Measurements from ENCODE around the gene CDH4.

The CDH4 gene

DNA sequence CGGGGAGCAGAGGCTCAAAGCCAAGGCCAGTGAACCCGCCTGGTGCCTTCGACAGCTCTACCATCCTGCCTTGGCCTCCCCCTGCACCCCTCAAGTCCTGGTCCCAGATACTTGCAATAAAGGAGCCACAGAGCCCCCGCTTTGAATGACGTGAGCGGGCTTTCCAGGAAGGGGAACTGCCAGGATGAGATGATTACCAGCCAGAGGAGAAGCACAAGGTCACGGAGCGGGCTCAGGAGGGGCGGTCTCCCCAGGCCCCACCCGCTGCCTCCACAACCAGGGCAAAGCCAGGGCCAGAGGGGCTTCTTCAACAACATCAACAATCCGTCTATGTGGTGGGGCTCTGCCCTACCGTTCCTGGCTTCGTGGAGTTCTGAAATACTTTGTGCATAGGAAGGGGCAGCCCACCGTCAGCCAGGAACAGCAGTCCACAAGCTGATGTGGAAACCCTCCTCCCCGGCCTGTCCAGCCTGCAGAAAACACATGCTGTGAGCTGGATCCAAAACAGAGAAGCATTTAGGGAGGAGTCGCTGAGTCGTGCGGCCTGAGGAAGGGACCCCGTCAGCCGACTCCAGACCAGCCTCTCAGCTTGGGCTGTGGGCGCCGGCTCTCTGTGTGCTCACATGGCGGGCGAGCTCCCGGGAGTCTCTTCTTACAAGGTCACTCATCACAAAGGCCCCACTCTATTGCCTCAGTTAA is 392.5 kb downstream of the CDH4 start:
- DNase-seq = no peak

DNA sequence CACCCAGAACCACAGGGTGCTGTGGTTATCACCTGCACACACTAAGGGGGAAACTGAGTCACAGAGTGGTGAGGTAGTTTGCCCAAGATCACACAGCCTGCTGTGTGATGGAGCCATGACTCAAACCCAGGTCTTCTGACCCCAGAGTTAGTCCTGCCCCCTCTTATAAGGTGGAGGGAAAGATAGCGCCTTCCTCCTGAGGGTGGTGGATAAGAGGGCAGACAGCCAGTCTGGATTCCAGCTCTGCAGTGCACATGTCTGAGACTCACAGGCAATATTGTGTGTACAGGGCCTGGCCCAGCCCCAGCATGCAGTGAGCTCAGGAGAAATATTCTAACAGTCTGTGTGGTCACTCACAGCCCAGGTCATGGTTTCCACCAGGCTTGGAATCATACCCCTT is 393.7 kb downstream of the CDH4 start:
- DNase-seq = no peak

DNA sequence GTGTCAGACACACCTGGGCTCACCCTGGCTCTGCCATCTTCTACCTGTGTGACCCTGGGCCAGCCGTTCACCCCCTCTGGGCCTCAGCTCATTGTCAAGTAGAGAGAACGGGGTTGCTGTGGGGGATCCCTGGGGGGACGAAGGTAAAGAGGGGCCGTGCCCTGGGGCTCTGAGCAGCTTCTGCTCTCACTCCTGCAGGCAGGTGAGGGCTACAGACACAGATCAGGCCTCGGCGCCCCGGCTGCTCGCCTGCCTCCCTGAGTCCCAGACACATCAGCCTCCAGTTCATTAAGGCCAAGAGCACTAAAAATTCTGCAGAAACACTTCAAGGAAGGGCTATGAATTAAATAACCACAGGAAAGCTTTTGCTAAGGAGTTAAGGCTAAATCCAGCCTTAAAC is 394.4 kb downstream of the CDH4 start:
- no peak for DNase-seq

DNA sequence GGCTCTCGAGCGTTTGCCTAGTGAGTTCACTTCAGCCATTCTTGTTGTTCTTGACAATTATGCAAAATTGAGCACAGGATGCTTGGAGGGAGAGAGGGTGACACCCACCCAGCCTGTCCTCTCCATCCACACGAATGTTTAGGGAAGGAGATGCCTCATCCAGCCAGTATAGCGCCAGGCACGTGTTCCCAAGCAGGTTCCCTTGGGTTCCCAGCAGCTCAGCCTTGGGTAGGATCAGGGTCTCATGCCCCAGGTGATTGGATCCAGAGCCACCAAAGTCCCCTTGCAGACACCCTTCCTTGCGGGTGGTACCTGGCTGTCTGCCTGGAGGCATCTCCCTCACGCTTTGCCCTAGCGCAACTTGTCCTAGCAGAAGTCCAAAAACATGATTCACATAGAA is 394.9 kb downstream of the CDH4 start:
- no peak for DNase-seq

DNA sequence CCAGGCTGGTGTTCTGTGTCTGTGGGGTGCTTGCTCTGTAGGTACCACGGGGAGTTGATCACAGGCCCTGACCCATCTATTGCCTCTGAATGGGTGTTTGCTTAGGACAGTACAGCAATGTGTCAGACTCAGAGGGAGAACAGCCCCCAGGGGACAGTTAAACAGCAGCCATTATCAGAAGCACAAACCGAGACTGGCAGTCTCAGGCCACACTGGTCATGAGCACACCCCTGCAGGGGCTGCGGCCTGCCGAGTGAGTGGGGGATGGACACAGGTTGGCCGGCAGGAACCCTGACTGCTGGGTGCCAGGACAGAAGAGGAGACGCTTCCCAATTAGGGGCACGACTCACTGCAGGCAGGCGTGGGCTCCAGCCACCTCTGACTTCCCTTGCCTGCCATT is 395.6 kb downstream of the CDH4 start:
- DNase-seq = no peak

DNA sequence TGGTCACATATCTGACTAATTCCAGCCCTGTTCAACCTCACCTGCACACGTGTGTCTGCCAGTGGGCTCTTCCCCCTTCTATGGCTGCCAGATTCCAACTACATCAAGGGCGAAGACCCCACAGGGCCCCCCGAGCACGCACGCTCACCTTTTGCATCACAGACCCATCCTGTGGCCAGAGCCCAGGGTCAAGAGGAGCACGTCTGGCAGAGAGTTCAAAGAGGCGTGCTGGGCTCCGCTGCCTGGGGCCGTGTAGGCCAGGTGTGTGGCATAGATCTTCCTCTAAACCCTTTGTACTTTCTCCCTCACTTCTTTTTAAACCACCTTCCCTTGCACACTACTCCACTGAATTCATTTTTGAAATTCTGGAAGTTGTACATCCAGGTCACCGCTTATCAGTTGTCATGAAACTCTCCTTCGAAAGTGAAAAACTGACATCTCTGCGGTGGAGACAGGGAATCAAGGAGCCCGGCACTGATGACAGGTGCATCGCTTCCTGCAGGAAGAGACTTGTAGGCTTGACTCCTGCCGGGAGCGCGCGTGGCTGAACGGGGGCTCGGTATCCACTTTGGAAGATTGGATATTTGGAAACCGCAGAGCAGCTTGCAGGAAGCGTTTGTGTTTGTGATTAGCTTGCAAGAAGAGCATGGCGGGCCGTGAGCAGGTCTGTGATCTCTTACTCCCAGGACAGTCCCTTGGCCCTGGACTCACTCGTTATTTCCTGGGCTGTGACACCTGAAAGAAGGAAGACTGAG is 397.2 kb downstream of the CDH4 start:
- no peak for DNase-seq

DNA sequence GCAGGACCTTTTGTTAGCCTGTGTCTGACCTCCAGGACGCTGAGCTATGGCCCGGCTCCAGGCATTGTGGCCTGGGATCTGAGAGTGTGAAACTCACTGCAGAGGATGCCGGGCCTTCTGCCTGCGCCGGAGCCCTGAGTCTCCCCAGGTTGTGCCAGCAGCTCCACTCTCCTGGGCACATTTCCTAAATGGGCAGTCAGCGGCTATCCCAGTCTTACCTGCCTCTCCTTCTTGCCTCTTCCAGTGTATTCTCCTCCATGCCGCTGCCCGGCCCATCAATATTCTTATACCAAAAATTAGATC is 397.8 kb downstream of the CDH4 start:
- no peak for DNase-seq

DNA sequence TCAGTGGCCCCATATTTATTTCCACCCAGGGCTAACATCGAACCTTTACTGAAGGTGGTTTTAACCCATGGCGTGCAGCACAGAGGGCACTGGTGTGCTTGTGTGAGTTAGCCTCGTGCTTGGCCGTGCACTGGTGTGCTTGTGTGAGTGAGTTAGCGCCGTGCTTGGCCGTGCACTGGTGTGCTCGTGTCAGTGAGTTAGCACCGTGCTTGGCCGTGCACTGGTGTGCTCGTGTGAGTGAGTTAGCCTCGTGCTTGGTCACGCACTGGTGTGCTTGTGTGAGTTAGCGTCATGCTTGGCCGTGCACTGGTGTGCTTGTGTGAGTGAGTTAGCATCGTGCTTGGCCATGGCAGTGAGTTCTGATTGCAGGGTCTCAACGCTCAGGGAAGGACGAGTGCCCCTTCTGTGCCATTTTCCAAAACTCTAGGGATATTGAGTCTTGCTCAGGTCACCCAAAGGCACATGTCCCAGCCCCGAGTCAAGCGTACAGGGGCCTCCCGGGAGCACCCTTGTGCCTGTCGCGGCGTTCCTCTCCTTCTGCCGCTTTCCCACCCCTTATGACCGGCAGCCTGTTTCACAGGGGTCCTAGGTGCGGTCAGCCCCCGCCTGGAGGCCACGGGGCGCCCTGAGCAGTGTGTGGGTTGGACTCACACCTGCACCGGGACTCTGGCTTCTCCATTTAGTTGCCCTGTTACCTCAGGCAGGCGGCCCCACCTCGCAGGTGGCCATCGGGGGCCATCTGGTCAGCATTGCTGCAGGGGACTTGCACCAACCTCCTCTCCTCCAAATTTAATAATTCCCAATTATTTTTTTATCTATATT is 399.1 kb downstream of the CDH4 start:
- DNase-seq = no peak

DNA sequence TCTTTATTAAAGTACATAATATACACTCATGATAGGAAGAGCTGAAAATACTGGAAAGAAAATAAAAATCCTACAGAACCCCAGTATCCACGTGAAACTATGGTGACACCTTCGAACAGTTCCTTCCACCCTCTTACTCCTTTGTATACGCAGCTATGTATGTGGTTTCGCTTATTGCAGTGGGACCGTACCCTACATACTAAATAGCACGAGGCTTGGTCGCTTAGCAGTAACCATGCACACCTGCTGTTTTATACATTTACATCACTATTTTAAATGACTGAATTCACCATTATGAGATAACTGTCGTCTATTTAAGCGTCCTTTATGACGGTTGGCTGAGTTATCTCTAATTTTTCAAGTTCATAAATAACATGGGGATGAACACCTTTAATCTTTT is 400.1 kb downstream of the CDH4 start:
- DNase-seq = no peak

DNA sequence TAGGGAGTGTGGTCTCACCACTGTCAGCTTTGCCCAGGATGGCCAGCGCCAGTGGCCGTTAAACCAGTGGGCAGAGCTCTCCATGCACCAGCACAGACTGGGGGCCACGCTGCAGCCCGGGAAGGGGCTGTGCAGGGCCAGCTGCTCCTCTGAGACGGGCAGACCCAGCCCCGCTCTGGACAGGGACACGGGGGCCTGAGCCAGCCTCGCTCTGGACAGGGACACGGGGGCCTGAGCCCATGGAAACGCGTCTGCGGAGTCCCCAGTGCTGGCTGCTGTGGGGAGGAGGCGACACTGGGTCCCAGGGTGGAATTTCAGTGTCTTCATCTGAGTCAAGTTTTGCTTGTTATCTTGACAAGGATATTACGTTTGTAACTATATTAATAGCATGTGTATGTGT is 402.7 kb downstream of the CDH4 start:
- no peak for DNase-seq

DNA sequence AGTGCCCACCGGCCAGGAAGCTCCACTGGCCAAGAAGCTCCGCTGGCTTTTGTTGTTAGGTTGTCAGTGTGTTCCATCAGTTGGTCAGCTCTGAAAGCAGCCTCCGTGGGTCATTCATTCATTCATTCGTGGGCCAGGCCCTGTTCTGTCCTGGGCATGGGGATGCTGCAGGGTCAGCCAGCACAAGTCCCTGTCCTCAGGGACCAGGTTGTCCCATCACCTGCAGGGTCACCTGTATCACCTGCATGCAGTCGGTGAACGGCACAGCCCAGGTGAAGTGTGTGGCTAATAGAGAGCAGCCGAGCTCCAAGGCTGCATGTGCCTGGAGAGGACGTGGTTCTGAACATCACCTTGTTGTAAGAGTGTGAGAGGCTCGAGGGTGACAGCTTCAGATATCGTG is 403.5 kb downstream of the CDH4 start:
- DNase-seq = no peak

DNA sequence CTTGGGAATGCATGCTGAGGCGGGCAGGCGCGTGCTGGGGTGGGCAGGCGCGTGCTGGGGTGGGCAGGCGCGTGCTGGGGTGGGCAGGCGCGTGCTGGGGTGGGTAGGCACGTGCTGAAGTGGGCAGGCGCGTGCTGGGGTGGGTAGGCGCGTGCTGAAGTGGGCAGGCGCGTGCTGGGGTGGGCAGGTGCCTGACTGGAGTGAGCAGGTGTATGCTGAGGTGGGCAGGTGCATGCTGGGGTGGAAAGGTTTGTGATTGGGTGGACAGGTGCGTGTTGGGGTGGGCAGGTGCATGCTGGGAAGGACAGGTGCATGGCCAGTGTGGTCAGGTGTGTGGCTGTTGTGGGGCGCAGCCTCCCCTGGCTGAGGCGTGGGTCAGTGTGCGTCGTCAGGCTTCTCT is 404.1 kb downstream of the CDH4 start:
- DNase-seq = no peak

DNA sequence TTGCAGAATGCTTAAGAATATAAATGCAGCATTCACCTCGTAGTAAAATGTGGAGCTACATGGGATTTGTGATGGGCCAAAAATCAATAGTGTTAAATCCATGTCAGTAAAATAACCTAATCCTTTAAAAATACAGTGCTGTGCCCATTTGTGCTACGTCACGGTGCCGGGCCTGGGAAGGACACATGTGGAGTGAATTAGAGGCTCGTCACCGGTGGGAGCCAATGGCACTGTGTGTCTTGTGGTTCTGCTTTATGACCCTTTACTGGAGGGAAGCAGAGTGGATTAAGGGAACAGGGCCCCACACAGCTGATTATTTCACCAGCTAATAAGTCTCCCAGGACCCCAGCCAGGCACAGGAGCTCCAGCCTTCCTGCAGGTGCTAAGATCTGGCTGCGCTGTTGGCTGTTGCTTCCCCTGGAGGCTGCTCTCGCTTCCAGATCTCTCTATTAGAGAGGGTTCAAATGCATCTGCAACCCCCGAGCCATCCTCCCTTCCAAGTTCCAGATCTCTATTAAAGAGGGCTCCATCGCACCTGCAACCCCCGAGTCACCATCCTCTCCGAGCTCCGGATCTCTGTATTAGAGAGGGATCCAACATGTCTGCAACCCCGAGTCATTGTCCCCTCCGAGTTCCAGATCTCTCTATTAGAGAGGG is 405.8 kb downstream of the CDH4 start:
- DNase-seq = no peak

DNA sequence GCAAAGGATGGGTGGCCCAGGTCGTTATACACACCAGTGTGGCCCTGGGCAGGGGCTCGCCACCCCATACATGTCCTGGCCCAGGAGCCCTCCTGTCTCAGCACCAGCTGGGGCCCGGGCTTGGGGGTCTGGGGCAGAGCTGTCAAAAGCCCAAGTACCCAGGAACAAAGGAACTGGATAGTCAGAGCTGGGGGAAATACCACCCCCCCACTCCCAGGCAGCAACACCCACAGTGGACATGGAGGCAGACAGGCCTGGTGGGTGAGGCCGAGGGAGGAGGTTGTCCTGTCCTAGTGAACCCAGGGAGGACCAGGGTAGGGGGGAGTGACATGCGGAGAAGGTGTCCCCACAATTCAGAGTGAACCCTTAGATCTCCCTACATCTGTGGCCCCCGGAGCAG is 406.5 kb downstream of the CDH4 start:
- DNase-seq = no peak

DNA sequence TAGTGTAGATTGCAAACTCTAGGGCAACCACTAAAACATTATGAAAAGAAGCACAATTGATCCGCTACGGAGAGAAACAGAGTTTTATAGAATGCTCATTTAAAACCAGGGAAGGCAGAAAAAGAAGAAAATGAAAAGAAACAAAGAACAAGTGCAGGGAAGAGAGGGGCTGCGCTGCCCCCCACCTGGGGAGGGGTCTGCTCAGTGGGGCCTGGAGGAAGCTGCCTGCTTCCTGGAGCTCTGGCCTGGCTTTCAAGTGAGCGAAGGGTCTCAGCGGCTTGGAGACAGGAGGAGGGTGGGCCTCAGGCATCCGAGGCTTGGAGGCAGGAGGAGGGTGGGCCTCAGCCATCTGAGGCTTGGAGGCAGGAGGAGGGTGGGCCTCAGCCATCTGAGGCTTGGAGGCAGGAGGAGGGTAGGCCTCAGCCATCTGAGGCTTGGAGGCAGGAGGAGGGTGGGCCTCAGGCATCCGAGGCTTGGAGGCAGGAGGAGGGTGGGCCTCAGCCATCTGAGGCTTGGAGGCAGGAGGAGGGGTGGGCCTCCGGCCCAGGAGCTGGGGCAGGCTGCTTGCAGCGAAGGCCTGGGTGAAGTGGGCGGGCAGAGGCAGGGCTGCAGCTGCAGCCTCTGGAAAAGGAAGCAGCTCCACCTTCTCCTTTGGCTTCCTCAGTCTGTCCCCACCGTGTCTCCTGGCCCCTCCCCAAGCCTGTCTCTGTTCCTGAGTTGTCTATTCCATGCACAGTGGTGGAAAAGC is 407.4 kb downstream of the CDH4 start:
- no peak for DNase-seq

DNA sequence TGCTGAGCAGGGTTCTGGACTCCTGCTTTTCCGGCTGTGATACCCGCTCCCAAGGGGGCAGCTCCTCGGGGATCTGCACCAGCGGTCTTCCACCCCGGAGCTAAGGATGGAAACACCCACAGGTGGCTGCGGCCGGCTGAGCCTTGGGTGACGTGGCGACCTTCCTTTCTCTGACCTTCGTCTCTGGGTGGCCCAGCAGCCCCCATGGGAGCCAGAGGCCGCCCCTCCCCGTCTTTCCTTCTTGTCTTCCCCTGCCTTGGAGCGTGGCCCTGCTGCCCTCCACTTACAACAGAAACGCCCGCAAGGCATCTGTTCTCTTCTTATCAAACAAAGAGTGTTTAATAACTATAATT is 407.9 kb downstream of the CDH4 start:
- no peak for DNase-seq

DNA sequence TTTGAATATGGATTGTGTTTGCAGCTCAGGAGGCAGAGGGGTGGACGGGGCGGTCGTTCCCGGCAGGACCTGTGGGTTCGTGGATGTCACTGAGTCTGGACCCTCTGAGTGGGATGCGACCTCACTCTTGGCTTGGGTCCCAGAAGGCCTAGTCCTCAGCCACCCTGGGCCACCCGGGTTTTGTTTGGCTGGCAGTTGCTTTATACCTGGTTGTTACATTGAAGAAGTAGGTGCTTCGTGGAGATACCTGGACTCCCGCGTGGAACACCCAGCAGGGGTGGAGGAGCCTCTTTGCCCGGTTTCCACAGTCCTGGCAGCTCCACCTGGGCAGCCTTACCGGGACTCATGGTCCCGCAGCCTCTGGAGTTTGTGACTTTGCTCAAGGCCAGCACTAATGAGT is 408.5 kb downstream of the CDH4 start:
- DNase-seq = no peak

DNA sequence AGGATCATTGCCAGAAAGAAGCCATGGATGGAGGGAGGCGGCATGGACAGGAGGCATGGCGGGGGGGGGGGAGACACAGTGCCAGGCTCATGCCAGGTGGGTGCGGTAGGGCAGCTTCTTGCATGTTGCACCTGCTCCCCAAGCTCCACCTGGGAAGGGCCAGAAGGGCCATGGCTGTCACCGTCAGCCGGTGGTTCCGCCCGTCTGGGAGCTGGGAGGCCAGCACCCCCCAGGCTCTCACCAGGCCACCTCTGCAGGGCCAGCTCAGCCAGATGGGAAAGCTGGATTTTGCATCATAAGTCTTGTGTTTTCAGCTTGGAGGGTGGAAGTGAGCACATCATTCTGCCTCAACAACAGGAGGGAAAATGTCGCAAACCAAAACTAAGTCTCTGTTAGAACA is 409.0 kb downstream of the CDH4 start:
- no peak for DNase-seq

DNA sequence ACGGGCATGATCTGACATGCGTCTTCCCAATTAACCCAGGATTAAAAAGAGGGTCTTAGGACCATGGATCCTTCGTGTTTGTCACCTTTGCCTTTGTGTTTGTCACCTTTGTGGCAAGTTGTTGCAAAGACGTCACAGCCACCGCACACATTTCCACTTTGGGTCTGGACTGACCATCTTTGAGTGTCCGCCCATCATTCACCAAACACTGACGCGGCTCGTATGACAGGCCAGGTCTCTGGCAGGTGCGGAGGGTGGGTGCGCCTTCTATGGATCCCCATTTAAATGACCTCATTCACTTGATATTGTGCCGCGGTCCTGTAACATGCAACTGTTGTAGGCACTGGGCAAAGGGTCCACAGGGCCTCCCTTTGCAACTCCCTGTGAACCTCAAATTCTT is 409.5 kb downstream of the CDH4 start:
- no peak for DNase-seq

DNA sequence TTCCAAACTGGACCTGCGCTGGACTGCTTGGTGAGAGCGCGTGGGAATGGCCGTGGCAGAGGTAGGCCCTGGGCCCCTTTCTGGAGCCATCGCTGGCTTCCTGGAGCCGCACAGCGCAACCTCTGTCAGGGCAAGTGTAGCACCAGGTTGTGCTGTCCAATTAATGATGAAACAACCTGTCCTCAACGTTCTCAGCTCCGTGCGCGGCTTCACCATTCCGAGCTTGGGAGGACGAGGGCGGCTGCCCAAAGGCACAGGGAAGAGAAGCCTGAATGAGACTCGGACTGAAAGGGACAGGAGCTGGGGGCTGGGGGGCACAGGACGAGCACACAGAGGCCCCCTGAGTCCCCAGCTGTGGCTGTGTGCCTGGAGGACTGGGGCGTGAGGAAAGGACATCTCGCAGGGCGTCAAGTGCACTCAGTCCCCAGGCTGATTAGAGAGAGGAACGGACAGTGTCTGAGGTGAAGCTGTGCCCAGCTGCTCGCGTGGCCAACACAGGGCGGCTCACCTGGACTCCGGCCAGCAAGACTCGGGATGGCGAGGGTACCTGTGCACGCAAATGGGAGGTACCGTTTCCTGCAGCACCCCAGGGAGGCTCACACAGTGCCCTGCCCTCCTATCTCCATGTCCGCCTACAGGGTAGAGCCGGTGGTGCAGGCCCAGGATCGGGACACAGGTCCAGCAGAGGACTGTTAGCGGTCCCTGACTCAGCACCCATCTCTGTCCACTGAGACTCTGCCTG is 410.3 kb downstream of the CDH4 start:
- no peak for DNase-seq

DNA sequence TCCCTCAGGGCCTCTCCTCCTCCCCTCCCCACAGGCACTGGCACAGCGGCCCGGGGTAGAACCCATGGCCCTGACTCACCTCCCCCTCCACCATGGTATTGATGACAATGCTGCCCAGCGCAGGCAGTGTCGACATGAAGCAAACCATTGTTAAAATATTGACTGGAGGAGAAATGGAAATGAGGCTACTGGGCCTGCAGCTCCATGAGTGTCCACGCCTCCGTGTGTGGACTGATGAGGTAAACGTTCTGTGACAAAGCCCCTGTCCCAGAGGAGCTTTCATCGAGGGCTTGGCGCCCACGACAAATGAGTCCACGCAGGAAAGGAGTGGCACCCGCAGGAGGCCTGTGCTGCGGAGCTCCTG is 410.9 kb downstream of the CDH4 start:
- DNase-seq = no peak

Measured in CD4-positive, alpha-beta T cell treated with Interleukin-15 for 1 hour (primary cell).